HG02884 (cell line): ENCODE data around the gene RRP1B.
"Not testable (repeated sequence)": the region's sequence is repeated elsewhere in the genome, so short reads cannot be mapped to it uniquely, and the experiment has no call there.

ENCODE experiments used
- ATAC-seq: cut with Tn5 transposase; IDR thresholded peaks from one replicate; pipeline ENCODE4 v1.9.1; 2021; ENCODE audit warnings: mild to moderate bottlenecking, moderate library complexity; ENCODE audit not compliant: unreplicated experiment

Gene RRP1B

DNA sequence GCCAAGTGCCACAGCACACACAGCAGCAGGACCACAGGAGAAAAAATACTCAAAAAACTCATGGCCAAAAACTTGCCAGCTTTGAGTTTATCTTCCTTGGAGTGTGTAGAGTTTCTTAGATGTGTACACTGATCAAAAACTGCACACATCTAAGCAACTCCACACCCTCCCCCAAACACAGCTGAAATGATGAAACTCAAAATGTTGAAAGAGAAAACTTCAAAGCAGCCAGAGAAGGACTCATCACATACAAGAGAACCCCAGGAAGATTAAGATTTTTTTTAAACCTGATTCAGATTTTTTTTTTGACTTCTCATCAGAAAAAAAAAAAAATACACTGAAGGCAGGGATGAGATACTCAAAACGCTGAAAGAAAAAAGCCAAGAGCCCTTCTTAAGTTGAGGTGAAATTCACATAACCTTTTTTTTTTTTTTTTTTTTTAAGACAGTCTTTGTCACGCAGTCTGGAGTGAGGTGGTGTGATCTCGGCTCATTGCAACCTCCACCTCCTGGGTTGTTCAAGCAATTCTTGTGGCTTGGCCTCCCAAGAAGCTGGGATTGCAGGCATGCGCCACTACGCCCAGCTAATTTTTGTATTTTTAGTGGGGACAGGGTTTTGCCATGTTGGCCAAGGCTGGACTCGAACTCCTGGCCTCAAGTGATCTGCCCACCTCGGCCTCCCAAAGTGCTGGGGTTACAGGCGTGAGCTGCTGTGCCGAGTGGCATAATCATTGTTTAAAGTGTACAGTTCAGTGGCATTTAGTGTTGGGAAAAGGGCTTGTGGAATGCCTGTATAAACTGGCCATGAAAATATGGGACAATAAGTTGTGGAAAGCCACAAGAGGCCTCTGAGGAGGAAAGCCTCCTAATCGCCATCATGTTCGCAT lies 38.6 kb downstream of the RRP1B start:
- no peak for ATAC-seq

DNA sequence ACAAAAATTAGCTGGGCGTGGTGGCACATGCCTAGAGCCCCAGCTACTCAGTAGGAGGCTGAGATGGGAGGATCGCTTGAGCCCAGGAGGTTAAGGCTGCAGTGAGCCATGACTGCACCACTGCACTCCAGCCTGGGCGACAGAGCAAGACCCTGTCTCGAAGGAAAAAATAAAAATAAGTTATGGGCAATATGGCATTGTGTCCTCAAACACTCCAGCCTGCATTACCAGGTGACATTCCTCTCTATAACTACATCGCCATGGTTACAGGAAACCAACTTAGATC lies 40.1 kb downstream of the RRP1B start:
- ATAC-seq = not testable (repeated sequence)

DNA sequence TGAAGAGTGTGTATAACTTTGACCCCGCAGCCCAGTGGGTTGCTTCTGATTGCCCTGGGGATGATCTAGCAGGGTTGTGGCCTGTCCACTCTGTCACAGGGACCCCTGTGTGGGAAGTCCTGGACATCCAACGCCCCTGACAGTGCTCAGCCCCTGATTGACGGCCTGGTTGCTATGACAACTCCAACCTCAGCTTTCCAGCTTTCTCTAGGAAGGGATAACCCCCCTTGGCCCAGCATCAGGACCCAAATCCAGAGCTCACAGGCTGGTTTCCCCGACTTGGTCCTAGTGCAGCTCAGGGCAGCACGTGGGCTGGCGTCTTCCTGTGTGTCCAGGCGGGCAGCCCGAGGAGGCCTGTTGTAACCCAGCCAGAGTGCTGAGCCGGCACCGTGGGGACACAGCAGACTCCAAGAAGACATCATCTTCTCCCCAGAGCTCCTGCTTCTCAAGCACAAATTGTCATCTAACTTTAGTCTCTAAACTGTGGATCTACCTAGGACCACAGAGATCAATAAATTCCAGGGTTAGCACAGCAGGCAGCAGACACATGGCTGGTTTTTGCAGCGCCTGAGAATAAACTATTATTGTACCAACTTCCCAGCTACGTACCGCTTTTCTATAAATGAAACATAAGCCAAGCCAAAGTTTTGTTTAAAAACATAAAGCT lies 40.7 kb downstream of the RRP1B start:
- no peak for ATAC-seq

DNA sequence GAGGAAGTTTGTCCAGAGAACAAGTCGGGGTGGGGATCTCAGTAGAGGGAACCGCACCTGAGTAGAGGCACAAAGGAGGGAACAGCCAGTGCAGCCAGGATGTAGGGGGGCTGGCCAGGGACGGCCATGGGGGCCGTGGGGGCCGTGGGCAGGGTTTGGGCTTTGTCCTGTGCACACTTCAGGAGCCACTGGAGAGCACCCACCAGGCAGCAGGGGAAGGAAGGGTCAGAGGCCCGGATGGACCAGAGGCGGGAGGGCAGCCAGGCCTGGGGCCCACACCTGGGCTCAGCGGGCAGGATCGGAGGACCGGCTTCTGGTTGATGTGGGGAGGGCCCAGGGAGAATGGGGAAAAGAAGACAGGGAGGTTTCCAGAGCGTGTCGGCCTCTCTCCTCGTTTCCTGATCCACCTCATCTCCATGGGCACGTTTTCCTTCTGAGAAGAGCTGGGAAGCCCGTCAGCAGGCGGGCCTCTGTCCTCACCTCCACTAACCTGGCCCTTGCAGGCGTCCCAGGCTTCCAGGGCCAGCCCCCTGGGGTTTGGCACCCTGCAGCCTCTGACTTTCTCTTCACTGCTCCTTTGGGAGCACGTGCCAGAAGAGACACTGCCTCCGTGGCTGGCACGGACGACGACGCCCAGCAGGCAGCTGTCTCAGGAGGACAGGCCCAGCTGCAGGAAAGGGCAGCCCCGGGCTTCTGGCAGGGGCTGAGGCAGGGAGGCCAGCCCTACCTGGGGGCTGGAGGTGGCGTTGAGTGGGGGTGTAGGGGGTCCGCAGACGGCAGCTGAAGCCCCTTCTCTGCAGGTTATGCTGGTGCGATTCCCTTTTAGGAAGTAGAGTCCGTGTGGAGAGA lies 42.8 kb downstream of the RRP1B start:
- no peak for ATAC-seq

DNA sequence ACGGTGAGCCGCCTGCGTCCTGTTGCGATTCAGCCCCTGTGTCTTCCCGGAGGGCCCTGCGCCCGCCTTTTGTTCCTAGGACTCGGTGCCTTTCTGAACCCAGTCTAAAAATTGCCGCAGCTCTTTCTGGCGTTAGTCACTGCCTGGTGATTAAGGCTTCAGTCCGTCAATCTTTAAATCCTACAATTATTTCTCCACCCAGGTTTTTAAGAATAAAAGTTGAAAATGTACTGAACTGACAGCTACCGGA lies 43.4 kb downstream of the RRP1B start:
- ATAC-seq = no peak

DNA sequence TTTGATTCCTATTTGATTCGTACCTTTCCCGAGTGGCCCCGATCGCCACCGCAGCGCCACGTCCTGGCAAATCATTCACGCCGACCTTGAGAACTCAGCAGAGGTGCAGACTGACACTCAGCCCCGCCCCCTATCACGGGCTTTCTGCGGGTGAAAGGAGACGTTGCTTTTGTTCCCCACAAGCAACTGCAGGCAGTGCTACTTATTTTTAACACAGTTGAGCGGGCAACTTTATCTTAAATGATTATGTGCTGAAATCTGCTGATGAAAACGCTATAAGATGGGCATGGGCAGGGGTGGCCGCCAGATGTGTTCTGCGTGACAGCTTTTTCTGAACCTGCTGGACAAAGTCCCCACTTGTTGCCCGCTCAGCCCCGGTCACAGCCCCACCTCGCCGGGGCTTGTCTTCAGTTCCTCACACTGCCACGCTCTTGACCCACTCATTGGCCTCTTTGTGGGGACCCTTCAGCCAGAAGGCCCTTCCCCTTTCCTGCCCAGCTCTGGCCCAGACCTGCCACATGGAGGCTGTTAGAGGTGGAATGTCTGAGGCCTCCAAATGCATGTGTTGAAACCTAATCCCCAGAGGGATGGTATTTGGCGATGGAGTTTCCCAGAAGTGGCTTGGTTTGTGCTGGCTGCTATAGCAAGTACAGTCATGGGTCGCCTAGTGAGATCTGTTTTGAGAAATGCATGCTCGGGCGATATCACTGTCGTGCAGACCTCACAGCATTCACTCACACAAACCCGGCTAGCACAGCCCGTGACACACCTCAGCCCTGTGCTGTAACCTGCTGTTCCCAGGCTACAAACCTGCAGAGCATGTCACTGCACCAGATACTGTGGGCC lies 43.9 kb downstream of the RRP1B start:
- ATAC-seq = no peak

DNA sequence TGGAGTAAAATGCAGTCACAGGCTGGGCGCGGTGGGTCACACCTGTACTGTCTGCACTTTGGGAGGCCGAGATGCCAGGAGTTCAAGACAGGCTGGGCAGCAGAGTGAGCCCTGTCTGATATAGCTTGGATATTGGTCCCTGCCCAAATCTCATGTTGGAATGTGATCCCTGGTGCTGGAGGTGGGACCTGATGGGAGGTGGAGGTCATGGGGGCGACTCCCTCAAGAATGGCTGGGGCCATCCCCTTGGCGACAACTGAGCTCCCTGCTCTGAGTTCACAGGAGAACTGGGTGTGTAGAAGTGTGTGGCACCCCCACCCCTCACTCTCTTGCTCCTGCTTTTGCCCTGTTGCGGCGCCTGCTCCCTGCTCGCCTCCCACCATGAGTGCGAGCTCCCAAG lies 48.1 kb downstream of the RRP1B start:
- no peak for ATAC-seq

DNA sequence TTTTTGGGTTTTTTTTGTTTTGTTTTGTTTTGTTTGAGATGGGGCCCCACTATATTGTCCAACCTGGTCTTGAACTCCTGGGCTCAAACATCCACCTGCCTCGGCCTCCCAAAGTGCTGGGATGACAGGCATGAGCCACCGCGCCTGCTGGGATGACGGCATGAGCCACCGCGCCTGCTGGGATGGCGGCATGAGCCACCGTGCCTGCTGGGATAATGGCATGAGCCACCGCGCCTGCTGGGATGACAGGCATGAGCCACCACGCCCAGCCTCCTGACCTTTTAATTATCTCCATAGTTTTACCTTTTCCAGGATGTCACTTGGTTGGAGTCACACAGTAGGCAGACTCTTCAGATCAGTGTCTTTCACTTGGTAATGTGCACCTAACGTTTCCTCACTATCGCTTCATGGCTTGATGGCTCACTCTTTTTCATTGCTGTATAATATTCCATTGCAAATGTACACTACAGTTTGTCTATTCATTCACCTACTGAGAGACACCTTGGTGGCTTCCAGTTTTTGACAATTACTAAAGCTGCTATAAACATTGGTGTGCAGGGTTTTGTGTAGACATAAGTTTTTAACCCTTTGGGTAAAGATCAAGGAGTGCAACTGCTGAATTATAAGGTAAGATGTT lies 49.5 kb downstream of the RRP1B start:
- no peak for ATAC-seq

DNA sequence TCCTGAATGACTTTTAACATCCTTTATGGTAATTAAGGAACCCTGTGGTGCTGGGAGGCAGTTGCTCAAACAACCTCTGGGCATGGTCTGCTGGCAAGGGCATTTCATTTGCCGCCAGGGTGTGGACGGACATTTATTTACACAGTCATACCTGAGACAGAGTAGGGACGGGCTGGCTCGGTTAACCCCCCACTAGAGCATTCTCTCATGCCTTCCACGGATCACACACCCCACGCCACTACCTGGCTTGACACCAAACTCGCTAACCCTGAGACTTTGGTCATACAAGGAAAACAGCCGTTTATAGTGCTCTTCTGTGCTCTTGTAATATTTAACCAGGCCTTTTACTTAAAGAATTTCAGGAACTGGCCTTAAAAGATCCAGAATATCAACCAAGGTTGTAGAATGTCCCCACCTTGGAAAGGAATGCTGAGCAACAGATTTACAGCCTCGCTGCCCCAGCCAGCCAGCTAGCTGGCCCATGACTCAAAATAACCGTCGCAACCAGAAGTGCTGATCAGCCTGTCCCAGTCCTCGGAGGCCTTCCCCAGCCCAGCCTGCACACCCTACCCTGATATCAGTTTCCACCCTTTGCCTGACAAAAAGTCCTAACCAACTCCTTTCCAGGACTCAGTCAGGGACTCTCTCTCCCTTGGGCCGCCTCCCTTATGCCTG lies 53.0 kb downstream of the RRP1B start:
- no peak for ATAC-seq

DNA sequence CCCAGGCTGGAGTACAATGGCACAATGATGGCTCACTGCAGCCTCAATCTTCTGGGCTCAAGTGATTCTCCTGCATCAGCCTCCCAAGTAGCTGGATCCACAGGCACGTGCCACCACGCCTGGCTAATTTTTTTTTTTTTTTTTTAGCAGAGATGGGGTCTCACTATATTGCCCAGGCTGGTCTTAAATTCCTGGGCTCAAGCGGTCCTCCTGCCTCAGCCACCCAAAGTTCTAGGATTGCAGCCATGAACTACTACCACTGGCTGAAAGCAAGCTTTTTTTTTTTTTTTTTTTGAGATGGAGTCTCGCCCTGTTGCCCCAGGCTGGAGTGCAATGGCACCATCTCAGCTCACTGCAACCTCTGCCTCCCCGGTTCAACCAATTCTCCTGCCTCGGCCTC lies 53.8 kb downstream of the RRP1B start:
- not testable (repeated sequence) for ATAC-seq

DNA sequence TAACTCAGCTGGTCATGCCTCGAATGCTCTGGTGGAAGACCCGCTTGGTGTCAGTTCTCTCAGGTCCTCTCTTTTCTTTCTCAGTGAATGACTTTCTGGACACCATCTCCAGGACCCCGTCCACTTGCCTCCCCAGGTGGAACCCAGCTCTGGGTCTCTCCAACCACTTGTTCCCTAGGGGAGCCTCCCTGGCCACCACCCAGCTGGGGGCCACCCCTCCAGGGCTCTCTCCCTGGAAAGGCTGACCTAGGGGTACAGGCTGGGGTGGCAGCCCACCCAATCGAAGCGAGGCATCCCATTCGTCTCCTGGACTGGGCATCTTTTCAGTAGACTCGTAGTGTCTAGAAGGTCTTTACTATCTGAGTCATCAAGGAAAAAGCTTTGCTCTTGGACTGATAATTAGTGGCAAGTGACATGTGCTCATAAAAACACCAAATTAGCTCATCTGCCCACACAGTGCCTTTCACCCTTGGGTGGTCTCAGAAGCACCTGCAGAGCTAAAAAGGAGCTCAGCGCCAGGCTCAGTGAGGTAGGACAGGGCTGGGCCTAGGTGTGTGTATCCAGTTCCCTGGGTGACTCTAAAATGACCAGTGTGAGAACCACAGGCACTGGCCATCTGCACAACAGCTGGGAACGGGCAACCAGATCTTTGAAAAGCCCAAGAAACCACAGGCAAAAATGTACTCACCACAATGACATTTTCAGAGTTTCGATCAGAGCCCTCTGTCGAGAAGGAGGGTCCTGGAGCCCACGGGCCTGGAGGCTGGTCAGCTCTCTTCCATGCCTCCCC lies 57.2 kb downstream of the RRP1B start:
- ATAC-seq = no peak

DNA sequence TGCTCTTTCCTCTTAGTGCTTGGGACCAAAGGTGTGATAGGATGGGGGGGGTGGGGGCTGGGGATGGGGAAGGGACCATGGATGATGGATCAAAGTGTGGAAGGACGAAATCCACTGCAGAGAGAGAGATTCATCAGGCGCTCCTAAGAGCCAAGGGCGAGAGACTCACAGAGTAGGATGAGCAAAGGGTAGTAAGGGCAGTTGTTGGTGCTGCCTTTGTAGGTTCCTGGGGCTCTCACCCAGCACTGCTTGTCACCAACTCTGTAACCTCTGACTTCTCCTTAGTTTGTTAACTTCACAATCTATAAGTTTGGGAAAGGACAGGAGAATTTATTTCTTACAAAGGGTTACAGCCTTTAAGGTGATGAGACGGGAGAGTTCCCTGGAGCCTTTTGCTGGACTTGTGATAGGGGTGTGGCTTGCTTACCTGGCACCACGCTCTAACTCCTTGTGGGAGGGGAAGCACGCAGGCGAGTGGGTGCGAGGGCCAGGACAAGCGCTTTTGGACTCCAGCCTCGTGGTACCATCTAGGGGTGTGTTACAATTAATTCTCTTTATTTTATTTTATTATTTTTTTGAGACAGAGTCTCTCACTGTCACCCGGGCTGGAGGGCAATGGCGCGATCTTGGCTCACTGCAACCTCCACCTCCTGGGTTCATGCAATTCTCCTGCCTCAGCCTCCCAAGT lies 58.0 kb downstream of the RRP1B start:
- ATAC-seq = no peak

DNA sequence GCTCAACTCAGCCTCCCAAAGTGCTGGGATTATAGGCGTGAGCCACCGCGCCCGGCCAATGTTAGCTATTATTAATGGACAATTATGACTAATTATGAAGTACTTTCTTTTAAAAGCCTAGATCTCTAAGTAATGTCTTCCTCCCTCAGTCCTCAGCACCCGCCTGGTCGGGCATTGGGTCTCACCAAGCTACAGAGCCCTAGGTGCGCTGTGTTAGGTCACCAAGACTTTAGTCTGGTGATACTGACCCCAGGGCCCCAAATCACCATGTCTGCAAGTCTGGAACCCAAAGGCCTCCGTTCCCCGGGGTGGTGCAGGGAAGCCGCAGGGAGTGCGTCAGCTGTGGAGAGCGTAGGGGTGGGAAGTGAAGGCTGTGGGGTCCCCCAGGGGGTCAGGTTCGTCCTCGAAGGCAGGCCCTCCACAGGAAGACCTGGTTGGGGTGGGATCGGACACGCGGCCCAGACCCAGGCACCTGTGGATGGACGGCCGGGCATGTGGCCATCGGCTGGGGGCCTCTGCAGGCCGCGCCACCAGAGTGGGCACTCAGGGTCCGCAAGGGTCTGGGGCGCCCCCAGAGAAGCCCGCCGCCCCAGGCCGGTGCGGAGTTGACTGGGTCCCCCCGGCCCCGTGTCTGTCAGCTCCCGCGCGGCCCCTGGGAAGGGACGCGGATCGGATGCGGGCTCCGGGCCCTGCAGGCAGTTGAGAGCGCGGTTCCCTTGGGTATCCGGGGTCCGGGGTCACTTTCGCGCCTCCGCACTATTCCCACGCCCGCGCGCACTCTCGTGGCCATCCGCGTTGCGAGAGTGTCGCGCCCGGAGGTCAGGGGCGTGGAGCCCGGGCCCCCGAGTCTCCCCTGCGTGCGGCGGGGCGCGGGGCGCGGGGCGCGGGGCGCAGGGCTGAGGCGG lies 58.9 kb downstream of the RRP1B start:
- ATAC-seq = no peak

DNA sequence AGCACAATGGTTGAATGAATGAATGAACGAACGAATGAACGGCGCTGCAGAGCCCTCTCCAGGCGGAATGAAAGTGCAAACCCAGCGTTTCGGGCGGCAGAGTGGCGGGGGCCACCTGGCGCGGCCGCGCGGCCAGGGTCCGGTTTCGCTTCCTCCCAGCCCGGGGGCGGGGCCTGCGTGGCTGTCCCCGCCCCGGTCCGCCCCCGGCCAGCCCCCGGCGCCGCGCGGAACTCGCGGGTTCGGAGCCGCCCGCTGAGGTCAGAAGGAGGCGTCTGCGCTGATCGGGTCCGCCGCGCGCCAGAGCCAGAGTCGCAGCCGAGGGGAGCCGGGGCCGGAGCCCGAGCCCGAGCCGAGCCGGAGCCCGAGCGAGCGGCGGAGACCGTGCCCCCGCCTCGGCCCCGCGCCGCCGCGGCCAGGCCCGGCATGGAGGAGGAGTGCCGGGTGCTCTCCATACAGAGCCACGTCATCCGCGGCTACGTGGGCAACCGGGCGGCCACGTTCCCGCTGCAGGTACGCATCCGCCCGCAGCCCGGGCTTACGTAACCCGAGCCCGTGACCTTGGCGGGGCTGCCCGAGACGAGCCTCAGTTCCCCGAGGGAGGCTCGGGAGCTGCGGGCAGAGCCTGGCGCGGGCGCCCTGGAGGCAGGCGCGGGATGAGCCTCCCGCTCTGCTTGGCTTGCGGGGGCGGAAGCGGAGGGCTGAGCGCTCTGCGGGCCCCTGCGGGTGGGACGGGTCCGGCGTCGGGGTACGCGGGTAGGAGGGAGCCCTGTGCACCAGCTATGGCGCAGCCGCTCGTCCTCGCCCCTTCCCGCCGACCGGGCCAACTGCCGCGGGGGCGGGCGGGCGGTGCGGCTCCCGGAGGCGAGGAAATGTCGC lies 59.8 kb downstream of the RRP1B start, which contains the start of gene PDXK:
Gene PDXK (plus strand): TSS at position 258 of the 876 bp plus-strand sequence. CDS start 166 bp downstream, at position 424.
- peak; percentile 51 for ATAC-seq

DNA sequence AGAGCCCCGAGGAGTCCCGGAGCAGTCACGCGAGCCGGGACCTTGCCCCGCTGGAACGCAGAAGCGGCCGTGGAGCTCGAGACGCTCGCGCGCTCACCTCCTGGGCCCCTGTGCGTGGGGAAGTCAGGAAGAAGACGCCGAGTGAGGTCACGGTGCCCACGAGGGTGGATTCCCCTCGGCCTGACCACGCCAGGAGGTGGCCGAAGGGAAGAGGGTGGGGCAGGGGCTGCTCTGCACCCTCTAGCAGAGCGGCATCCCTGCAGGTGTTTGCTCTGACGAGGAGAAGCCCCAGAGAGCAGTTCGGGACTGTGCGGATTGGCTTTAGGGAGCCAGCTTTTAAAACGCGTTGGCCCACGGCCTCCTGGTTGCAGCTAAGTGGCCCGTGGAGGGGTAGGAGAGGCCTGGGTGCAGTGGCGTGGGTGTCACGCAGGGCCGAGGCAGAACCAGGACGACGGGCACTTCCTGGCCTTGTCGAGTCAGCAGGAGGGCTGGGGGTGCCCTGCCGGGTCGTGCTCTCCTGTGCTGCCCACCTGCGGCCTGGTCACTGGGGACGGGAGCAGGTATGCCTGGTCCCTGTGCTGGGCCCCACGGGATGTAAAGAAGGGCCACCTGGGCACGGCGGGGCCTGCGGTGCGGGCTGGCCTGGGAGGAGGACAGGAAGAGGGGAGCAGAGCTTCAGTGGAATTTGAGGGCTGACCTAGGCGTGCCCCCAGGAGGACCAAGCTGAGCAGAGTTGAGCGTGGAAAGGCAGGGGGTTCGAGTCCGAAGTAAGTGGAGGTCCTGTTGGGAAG lies 60.6 kb downstream of the RRP1B start:
- no peak for ATAC-seq
